HUES64 (cell line): ENCODE data around the gene CNN2.
A peak's percentile ranks its signal among the peaks of the same experiment; 100 is the strongest.

Experiments used
- H3K27ac ChIP-seq: 2 replicates; pipeline ENCODE4 v1.7.0; 2013; ENCODE audit warnings: low read depth, low read length, inconsistent platforms
- H3K27me3 ChIP-seq: 2 replicates; pipeline ENCODE4 v1.6.1; 2013; ENCODE audit warnings: mild to moderate bottlenecking, low read length; ENCODE audit not compliant: insufficient read depth
- H3K36me3 ChIP-seq: 2 replicates; pipeline ENCODE4 v1.6.1; 2013; ENCODE audit warnings: mild to moderate bottlenecking, low read length; ENCODE audit not compliant: insufficient read depth
- H3K4me1 ChIP-seq: 2 replicates; pipeline ENCODE4 v1.6.1; 2013; ENCODE audit warnings: mild to moderate bottlenecking, low read length, moderate library complexity; ENCODE audit not compliant: insufficient read depth
- H3K4me3 ChIP-seq: 2 replicates; pipeline ENCODE4 v1.5.1; 2013; ENCODE audit warnings: mild to moderate bottlenecking, low read length, moderate library complexity
- H3K9ac ChIP-seq: 2 replicates; pipeline ENCODE4 v1.6.1; 2013; ENCODE audit warnings: mild to moderate bottlenecking, low read depth, low read length
- H3K9me3 ChIP-seq: 2 replicates; pipeline ENCODE4 v1.6.1; 2013; ENCODE audit warnings: low read depth, low read length; ENCODE audit not compliant: insufficient read depth
- WGBS: fragments of 150-250, 120-280 bp; methylation state at CpG from one replicate; pipeline ENCODE4 v1.1.7; 2013; ENCODE audit warnings: missing lambda C conversion rate; 5-methylcytosine and 5-hydroxymethylcytosine counted together

CNN2 gene

GRCh38 chr19:1082928-1083816 is 56.8 kb downstream of the CNN2 start:
- Histone ChIP-seq H3K4me1 (no peaks in the 10 kb centered on the region), H3K9ac (no peak overlapping the region), H3K27ac (no peak overlapping the region), H3K9me3 (no peaks in the 10 kb centered on the region), H3K27me3 (no peaks in the 10 kb centered on the region), H3K36me3 (peaks cover 53% of the 10 kb centered on the region), H3K4me3 (peak overlapping the region; percentile 55; the same call in 1 of the 2 replicates)
- WGBS: 91% methylated on average over 59 of the region's 59 CpGs

DNA sequence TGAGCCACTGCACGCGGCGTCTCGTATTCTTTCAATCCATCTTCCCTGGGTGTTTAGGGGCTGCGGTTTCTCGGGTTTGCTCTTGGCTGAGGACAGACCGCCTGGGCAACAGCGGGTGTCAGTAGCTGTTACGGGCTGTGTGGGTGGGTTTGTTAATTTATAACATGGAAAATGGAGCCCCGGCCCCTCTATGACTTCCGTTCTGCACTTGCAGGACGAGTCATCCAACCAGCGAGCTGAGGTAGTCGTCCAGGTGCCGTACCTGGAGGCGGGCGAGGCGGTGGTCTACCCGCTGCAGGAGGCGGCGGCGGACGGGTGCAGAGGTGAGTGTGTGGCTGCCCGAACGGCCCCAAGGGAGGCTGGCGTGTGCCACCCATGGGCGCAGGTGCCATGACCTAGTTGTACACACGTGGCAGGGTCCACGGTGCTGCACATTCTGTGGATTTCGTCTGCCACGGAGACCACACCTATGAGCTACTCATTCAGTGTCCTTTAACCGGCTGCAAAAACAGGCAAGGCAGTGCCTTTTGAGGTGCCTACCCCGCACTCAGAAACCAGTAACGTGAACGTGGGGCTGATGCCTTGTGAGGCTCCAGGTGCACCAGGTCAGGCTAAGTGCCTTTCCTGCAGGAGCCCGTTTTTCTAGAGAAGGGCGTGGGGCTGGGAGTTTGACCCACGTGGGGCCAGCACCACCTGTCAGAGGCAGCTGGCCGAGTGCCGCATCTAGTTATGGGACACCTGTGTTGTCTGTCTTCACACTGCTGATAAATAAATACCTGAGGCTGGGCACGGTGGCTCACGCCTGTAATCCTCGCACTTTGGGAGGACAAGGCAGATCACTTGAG is 57.8 kb downstream of the CNN2 start:
- H3K9ac ChIP-seq: no peak overlapping the region
- 94% methylated on average over 43 of the region's 43 CpGs for WGBS
- no peak overlapping the region for H3K27ac ChIP-seq
- no peaks in the 10 kb centered on the region for H3K9me3 ChIP-seq
- no peak overlapping the region for H3K4me3 ChIP-seq
- H3K4me1 ChIP-seq: no peaks in the 10 kb centered on the region
- peaks cover 61% of the 10 kb centered on the region for H3K36me3 ChIP-seq
- no peaks in the 10 kb centered on the region for H3K27me3 ChIP-seq

DNA sequence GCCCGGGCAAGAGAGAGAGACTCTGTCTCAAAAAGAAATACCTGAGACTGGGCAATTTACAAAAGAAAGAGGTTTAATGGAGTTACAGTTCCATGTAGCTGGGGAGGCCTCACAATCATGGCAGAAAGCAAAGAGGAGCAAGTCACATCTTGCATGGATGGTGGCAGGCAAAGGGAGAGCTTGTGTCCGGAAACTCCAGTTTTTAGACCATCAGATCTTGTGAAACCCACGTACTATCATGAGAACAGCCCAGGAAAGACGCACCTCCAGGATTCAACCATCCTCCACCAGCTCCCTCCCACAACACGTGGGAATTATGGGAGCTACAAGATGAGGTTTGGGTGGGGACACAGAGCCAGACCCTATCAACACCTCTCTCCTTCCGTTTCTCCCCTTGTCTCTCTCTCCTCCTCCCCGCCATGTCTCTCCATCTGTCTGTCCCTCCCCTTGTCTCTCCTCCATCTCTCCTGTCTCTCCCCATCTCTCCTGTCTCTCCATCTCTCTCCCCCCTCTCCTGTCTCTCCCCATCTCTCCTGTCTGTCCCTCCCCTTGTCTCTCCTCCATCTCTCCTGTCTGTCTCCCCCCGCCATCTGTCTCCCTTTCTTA is 58.7 kb downstream of the CNN2 start:
- Histone ChIP-seq H3K36me3 (peaks cover 58% of the 10 kb centered on the region), H3K9ac (no peak overlapping the region), H3K4me3 (no peak overlapping the region), H3K9me3 (no peaks in the 10 kb centered on the region), H3K4me1 (no peaks in the 10 kb centered on the region), H3K27ac (no peak overlapping the region), H3K27me3 (no peaks in the 10 kb centered on the region)
- 86% methylated on average over 7 of the region's 8 CpGs for WGBS

DNA sequence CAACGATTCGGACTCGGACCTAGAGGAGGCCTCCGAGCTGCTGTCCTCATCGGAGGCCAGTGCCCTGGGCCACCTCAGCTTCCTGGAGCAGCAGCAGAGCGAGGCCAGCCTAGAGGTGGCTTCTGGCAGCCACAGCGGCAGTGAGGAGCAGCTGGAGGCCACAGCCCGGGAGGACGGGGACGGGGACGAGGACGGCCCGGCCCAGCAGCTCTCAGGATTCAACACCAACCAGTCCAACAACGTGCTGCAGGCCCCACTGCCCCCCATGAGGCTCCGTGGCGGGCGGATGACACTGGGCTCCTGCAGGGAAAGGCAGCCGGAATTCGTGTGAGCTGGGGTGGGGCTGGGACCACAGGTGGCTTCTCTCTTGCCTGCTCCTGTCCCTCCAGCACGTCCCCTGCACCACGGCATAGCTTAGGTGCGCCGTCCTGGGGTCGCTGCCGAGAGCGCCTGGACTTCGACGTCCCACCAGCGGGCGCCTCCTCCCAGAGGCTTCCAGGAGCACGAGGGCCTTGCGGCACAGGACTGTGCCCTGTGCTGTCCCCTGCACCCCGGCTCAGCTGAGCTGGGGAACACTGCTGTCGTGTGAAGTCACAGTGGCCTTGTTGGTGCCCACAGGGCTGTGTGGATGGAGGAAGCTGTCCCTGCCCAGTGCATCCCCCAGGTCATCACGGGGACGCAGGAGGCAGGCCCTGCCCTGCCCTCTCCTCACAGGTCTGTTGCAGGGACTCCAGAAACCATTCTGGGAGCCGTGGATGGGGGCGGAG is 59.5 kb downstream of the CNN2 start:
- Histone ChIP-seq H3K4me1 (no peaks in the 10 kb centered on the region), H3K27ac (no peak overlapping the region), H3K9me3 (no peaks in the 10 kb centered on the region), H3K4me3 (no peak overlapping the region), H3K36me3 (peaks cover 55% of the 10 kb centered on the region), H3K9ac (peak overlapping the region; percentile 36; the same call in 1 of the 2 replicates), H3K27me3 (no peaks in the 10 kb centered on the region)
- WGBS: 90% methylated on average over 38 of the region's 38 CpGs

- Histone ChIP-seq H3K9me3 (no peaks in the 10 kb centered on the region), H3K27me3 (no peaks in the 10 kb centered on the region), H3K27ac (no peak overlapping the region), H3K9ac (no peak overlapping the region), H3K36me3 (peaks cover 60% of the 10 kb centered on the region), H3K4me1 (no peaks in the 10 kb centered on the region), H3K4me3 (no peak overlapping the region)
- 90% methylated on average over 21 of the region's 21 CpGs for WGBS
Measured at GRCh38 chr19:1086613-1087012, 60.2 kb downstream of the CNN2 start.

DNA sequence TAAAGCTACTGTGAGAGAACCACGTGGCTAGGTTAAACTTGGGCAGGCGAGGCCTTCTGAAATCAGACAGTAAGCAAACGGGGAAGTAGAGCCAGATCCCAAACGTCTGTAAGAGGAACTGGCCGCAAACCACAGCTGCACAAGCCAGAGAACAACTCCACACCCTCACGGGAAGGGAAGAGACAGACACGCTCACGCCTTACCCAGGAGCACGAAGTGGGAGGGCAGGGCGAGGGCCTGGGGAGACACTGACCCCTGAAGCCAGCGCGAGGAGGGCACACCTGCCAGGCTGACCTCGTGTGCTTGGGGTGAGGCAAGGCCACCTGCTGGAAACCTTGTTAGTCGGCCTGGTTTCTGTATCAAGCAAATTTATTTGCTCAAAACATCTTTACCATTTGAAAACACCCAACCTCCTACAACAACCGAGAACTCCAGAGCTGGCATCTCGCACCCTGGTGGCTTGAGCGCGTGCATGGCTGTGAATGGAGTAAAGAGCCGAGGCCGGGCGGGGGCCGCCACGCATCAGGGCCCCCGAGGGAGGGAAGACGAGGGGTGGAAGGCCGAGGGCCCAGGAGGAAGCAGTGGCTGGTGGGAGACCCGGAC is 61.5 kb downstream of the CNN2 start:
- 91% methylated on average over 27 of the region's 27 CpGs for WGBS
- no peak overlapping the region for H3K9ac ChIP-seq
- H3K4me3 ChIP-seq: no peak overlapping the region
- peaks cover 70% of the 10 kb centered on the region for H3K36me3 ChIP-seq
- H3K27me3 ChIP-seq: no peaks in the 10 kb centered on the region
- H3K4me1 ChIP-seq: no peaks in the 10 kb centered on the region
- no peaks in the 10 kb centered on the region for H3K9me3 ChIP-seq
- no peak overlapping the region; the same call in 1 of the 2 replicates for H3K27ac ChIP-seq

DNA sequence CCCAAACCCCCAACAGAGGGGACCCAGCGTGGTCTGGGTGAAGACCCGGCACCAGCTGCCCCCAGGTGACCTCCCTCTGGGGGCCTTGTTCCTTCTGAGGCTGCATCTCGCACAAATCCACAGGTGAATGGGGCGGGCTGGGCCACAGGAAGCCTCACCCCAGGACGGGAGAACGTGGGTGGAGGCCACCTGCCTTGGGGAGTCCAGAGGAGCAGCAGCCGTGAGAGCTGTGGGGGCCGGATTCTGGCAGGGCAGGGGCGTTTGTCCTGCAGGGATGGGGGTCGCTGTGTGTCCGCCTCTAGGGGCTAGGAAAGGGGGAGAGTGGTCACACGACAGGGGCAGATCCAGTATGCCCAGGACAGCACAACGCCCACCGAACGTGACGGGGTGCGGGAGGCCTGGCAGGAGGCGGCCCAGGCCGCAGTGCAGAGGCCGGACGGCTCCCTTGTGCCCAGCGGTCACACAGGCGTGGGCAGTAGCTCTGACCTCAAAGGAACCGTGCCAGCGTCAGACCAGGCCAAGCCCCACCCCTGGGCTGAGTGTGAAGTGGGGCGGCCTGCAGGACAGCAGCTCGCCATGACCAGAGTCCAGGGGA is 62.1 kb downstream of the CNN2 start:
- no peak overlapping the region for H3K4me3 ChIP-seq
- WGBS: 95% methylated on average over 27 of the region's 27 CpGs
- no peak overlapping the region; the same call in 1 of the 2 replicates for H3K27ac ChIP-seq
- peaks cover 70% of the 10 kb centered on the region for H3K36me3 ChIP-seq
- H3K27me3 ChIP-seq: no peaks in the 10 kb centered on the region
- no peak overlapping the region for H3K9ac ChIP-seq
- H3K9me3 ChIP-seq: no peaks in the 10 kb centered on the region
- H3K4me1 ChIP-seq: no peaks in the 10 kb centered on the region
